ENCODE measurements around the gene RRP1B. TPM values are rescaled to one million over a fixed set of nuclear protein-coding genes. Genes with fewer than 3 reads are reported as not detected.

The RRP1B gene
- total and polyA plus RNA-seq, 9 of the 15 experiments (the other 6 are each of a cell fraction or from before 2014, with no cell fraction given): 6.8 to 66.6 (median 41.9) TPM

DNA sequence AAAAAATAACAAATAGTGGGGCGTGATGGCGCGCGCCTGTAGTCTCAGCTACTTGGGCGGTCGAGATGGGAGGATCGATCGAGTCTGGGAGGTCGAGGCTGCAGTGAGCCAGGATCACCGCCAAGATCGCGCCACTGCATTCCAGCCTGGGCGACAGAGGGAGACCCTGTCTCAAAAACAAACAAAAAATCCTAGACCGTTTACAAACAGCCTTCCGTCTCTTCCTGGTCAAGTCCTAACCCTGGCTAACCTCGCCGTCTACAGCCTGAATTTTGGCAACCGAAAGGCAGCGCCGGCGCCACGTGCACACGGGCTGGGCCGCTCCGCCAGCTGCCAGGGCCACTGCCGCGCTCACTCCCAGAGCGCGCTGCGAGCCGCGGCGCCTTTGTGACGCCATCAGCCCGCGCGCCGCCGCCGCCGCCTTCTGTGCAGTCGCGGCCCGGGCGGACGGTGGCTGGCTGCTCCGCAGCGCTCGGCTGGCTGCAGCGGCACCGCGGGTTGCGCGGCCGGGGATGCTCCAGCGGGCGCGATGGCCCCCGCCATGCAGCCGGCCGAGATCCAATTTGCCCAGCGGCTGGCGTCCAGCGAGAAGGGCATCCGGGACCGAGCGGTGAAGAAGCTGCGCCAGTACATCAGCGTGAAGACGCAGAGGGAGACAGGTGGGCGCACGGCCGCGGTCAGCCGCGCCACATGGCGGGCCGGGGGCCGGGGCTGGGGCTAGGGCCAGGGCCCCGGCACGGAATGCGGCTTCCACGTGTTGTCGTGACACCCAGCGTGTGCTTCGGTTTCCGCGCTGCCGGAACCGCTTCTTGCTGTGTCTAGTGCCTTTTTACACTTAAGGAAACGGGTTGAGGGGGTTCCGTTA is at the start of gene RRP1B, which contains the start of gene HSF2BP (continued):
- peak; percentile 95 for TF ChIP-seq SMAD4 (CRISPR knock-in tag; conservative IDR thresholded peaks at IDR 0.05)
- peak; percentile 35 for TF ChIP-seq BRD9 (IDR thresholded peaks at IDR 0.05; ENCODE audit: low read depth, partially characterized antibody)
- TF ChIP-seq MIER1 (IDR thresholded peaks at IDR 0.05; ENCODE audit: low read depth): 0 out of 2 replicates have a peak, but pooled peaks have one; percentile 21
- peak; percentile 88 for TF ChIP-seq CBX1 (IDR thresholded peaks at IDR 0.05; ENCODE audit: low read depth)
- TF ChIP-seq, protein P1, sequence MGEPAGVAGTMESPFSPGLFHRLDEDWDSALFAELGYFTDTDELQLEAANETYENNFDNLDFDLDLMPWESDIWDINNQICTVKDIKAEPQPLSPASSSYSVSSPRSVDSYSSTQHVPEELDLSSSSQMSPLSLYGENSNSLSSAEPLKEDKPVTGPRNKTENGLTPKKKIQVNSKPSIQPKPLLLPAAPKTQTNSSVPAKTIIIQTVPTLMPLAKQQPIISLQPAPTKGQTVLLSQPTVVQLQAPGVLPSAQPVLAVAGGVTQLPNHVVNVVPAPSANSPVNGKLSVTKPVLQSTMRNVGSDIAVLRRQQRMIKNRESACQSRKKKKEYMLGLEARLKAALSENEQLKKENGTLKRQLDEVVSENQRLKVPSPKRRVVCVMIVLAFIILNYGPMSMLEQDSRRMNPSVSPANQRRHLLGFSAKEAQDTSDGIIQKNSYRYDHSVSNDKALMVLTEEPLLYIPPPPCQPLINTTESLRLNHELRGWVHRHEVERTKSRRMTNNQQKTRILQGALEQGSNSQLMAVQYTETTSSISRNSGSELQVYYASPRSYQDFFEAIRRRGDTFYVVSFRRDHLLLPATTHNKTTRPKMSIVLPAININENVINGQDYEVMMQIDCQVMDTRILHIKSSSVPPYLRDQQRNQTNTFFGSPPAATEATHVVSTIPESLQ (CRISPR knock-in tag; IDR thresholded peaks at IDR 0.05): peak; percentile 91; the same call in 1 of the 2 replicates
- no peak for TF ChIP-seq SMC3 (conservative IDR thresholded peaks at IDR 0.05; ENCODE audit: insufficient read depth, low read depth, low read length)
- peak; percentile 97; the same call in 1 of the 2 replicates for TF ChIP-seq ZNF282 (CRISPR knock-in tag; IDR thresholded peaks at IDR 0.05)
- TF ChIP-seq, protein P2, sequence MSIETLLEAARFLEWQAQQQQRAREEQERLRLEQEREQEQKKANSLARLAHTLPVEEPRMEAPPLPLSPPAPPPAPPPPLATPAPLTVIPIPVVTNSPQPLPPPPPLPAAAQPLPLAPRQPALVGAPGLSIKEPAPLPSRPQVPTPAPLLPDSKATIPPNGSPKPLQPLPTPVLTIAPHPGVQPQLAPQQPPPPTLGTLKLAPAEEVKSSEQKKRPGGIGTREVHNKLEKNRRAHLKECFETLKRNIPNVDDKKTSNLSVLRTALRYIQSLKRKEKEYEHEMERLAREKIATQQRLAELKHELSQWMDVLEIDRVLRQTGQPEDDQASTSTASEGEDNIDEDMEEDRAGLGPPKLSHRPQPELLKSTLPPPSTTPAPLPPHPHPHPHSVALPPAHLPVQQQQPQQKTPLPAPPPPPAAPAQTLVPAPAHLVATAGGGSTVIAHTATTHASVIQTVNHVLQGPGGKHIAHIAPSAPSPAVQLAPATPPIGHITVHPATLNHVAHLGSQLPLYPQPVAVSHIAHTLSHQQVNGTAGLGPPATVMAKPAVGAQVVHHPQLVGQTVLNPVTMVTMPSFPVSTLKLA (conservative IDR thresholded peaks at IDR 0.05): peak; percentile 94 to 96
- TF ChIP-seq CHD4 (IDR thresholded peaks at IDR 0.05; ENCODE audit: insufficient read depth, insufficient replicate concordance, low read depth, low read length, poor library complexity, severe bottlenecking): no peak
- peak; percentile 80 for TF ChIP-seq KLF1 (tag; IDR thresholded peaks at IDR 0.05)
- TF ChIP-seq ILF3 (IDR thresholded peaks at IDR 0.05; ENCODE audit: borderline replicate concordance): peak; percentile 72; the same call in 1 of the 2 replicates
- peak; percentile 13; the same call in 1 of the 2 replicates for TF ChIP-seq CHD2 (IDR thresholded peaks at IDR 0.05; ENCODE audit: low read depth, low read length)
- no peak for TF ChIP-seq RBM15 (IDR thresholded peaks at IDR 0.05; ENCODE audit: insufficient read depth, low read length)
- 0 out of 2 replicates have a peak, but pooled peaks have one; percentile 26 for TF ChIP-seq ZC3H11A (IDR thresholded peaks at IDR 0.05; ENCODE audit: low read depth, low read length)
- no peak for TF ChIP-seq PYGO2 (tag; IDR thresholded peaks at IDR 0.05)
- peak; percentile 93 for TF ChIP-seq FOXK1 (CRISPR knock-in tag; IDR thresholded peaks at IDR 0.05; ENCODE audit: borderline replicate concordance)
- TF ChIP-seq ETV1 (tag; conservative IDR thresholded peaks at IDR 0.05; ENCODE audit: low read depth): peak; percentile 53
- no peak for TF ChIP-seq SAFB (IDR thresholded peaks at IDR 0.05; ENCODE audit: borderline replicate concordance, low read depth, low read length)
- TF ChIP-seq TAF7 (tag; IDR thresholded peaks at IDR 0.05): peak; percentile 68
- peak; percentile 42; the same call in 1 of the 2 replicates for TF ChIP-seq PML (IDR thresholded peaks at IDR 0.05; ENCODE audit: low read length)
- TF ChIP-seq ELF2 (CRISPR knock-in tag; IDR thresholded peaks at IDR 0.05): no peak; the same call in 1 of the 2 replicates
- TF ChIP-seq, protein P3, sequence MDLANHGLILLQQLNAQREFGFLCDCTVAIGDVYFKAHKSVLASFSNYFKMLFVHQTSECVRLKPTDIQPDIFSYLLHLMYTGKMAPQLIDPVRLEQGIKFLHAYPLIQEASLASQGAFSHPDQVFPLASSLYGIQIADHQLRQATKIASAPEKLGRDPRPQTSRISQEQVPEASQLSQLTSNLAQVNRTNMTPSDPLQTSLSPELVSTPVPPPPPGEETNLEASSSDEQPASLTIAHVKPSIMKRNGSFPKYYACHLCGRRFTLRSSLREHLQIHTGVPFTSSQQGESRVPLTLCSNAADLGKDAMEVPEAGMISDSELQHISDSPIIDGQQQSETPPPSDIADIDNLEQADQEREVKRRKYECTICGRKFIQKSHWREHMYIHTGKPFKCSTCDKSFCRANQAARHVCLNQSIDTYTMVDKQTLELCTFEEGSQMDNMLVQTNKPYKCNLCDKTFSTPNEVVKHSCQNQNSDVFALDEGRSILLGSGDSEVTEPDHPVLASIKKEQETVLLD (IDR thresholded peaks at IDR 0.05): peak; percentile 61; the same call in 1 of the 2 replicates
- peak; percentile 71 for TF ChIP-seq ZNF134 (CRISPR knock-in tag; conservative IDR thresholded peaks at IDR 0.05)

Measured in K562 (cell line).